Natural killer cell (primary cell): ENCODE data around the gene GPBAR1. TPM values are rescaled to one million over a fixed set of nuclear protein-coding genes. Genes with fewer than 3 reads are reported as not detected.

Source experiments
- ATAC-seq, 3 donors: fragments of 150-1000 bp in 2 of 3; fragments of 200-7000 bp in 1 of 3; cut with Tn5 transposase; 1 replicate in 1 of 3; 2 replicates in 2 of 3; pipeline ENCODE4 v1.10.0; 2021; ENCODE audit warnings: mild to moderate bottlenecking in 2 of 3, moderate library complexity in 2 of 3
- DNase-seq, 2 donors: peaks; one replicate each; pipeline versions ENCODE4 v3.0.0 to v3.0.0-alpha.2; 2013 to 2021; ENCODE audit warnings: mixed read lengths in 1 of 2
- H3K27ac ChIP-seq: one replicate; pipeline ENCODE4 v1.5.1; 2013; ENCODE audit warnings: mild to moderate bottlenecking, low read length
- H3K27me3 ChIP-seq: one replicate; pipeline ENCODE4 v1.6.1; 2013; ENCODE audit warnings: low read length; ENCODE audit not compliant: control insufficient read depth, insufficient read depth
- H3K36me3 ChIP-seq: one replicate; pipeline ENCODE4 v1.6.1; 2013; ENCODE audit warnings: low read length; ENCODE audit not compliant: control insufficient read depth, insufficient read depth
- H3K4me1 ChIP-seq: one replicate; pipeline ENCODE4 v1.6.1; 2013; ENCODE audit warnings: low read length; ENCODE audit not compliant: control insufficient read depth, insufficient read depth
- H3K4me3 ChIP-seq: one replicate; pipeline ENCODE4 v1.5.1; 2013; ENCODE audit warnings: low read length
- H3K9me3 ChIP-seq: one replicate; pipeline ENCODE4 v1.6.1; 2013; ENCODE audit warnings: low read length; ENCODE audit not compliant: control insufficient read depth, insufficient read depth
- H3K27ac Mint-ChIP-seq, 2 donors: one replicate each; pipeline ENCODE4 v1.8.0; 2022; ENCODE audit warnings: mild to moderate bottlenecking in 2 of 2, mixed read lengths in 2 of 2, moderate library complexity in 1 of 2
- H3K27me3 Mint-ChIP-seq, 2 donors: one replicate each; pipeline ENCODE4 v1.8.0; 2022; ENCODE audit warnings: low read depth in 2 of 2, mixed read lengths in 2 of 2
- H3K36me3 Mint-ChIP-seq: one replicate; pipeline ENCODE4 v1.8.0; 2022; ENCODE audit warnings: mixed read lengths
- H3K4me1 Mint-ChIP-seq, 2 donors: one replicate each; pipeline ENCODE4 v1.8.0; 2022; ENCODE audit warnings: mixed read lengths in 2 of 2
- H3K4me3 Mint-ChIP-seq: one replicate; pipeline ENCODE4 v1.8.0; 2022; ENCODE audit warnings: mild to moderate bottlenecking, moderate library complexity, mixed read lengths
- H3K9me3 Mint-ChIP-seq, 2 donors: one replicate each; pipeline ENCODE4 v1.8.0; 2022; ENCODE audit warnings: mixed read lengths in 2 of 2
- CTCF ChIP-seq: fragments of 200-600 bp; IDR thresholded peaks from one replicate; pipeline ENCODE4 v1.8.0; 2022; ENCODE audit warnings: antibody characterized with exemption
- WGBS: methylation state at CpG from one replicate; pipeline ENCODE4 v1.1.7; 2013; ENCODE audit warnings: missing lambda C conversion rate; ENCODE audit not compliant: insufficient coverage; 5-methylcytosine and 5-hydroxymethylcytosine counted together
- intact Hi-C: fragments of 100-400 bp; cut with micrococcal nuclease; formaldehyde crosslinking; loops from one replicate; pipeline ENCODE4 v1.14.2; 2022
- total RNA-seq, 4 donors: library from RNA; stranded (reverse); fragments of 120-200 nt in 1 of 4; gene quantifications; one replicate each; pipeline versions ENCODE4 v1.2.3 to v1.2.4, GENCODE V29; 2013 to 2022

The GPBAR1 gene
- total RNA-seq, 3 donors from 2014 or later (not counting 1 experiment from before 2014, with no cell fraction given) = 1.4 to 3.3 (median 2.6) TPM

GRCh38 chr2:218244665-218245064 lies 16.1 kb upstream of the GPBAR1 start:
- intact Hi-C loops = no loop called here
- Histone ChIP-seq H3K36me3 (peaks cover 95% of the 10 kb centered on the region), H3K4me3 (no peak overlapping the region), H3K4me1 (peaks cover 4% of the 10 kb centered on the region), H3K27me3 (no peaks in the 10 kb centered on the region), H3K9me3 (no peaks in the 10 kb centered on the region), H3K27ac (no peak overlapping the region)
- H3K4me3 Mint-ChIP-seq = no peak overlapping the region
- H3K4me1 Mint-ChIP-seq = peaks cover 35 to 37% of the 10 kb centered on the region in 2 donors
- no peak for TF ChIP-seq CTCF
- H3K36me3 Mint-ChIP-seq = peaks cover 19% of the 10 kb centered on the region
- no peak for ATAC-seq
- H3K27me3 Mint-ChIP-seq = no peaks in the 10 kb centered on the region
- no peaks in the 10 kb centered on the region for H3K9me3 Mint-ChIP-seq
- 100% methylated on average over 2 of the region's 2 CpGs for WGBS
- peak overlapping the region; percentile 71 to 74 for H3K27ac Mint-ChIP-seq
- no peak for DNase-seq

- H3K9me3 ChIP-seq = no peaks in the 10 kb centered on the region
- intact Hi-C loops = no loop called here
- no peaks in the 10 kb centered on the region for H3K27me3 Mint-ChIP-seq
- peak overlapping the region; percentile 71 to 74 for H3K27ac Mint-ChIP-seq
- TF ChIP-seq CTCF = no peak
- peak overlapping the region; percentile 30 for H3K27ac ChIP-seq
- H3K36me3 ChIP-seq = peaks cover 96% of the 10 kb centered on the region
- no peak overlapping the region for H3K4me3 ChIP-seq
- DNase-seq (no peak), ATAC-seq (peak in 1 of 3 donors; percentile 19)
- no peaks in the 10 kb centered on the region for H3K27me3 ChIP-seq
- H3K9me3 Mint-ChIP-seq = no peaks in the 10 kb centered on the region
- H3K4me1 Mint-ChIP-seq = peaks cover 35 to 37% of the 10 kb centered on the region in 2 donors
- H3K4me3 Mint-ChIP-seq = no peak overlapping the region
- peaks cover 4% of the 10 kb centered on the region for H3K4me1 ChIP-seq
- peaks cover 19% of the 10 kb centered on the region for H3K36me3 Mint-ChIP-seq
- 39% methylated on average over 4 of the region's 5 CpGs for WGBS
Observed at GRCh38 chr2:218245214-218245613, 15.6 kb upstream of the GPBAR1 start.

- no peaks in the 10 kb centered on the region for H3K27me3 Mint-ChIP-seq
- no peaks in the 10 kb centered on the region for H3K9me3 Mint-ChIP-seq
- no peaks in the 10 kb centered on the region for H3K9me3 ChIP-seq
- H3K4me3 ChIP-seq = no peak overlapping the region
- H3K4me3 Mint-ChIP-seq = no peak overlapping the region
- TF ChIP-seq CTCF = no peak
- H3K27me3 ChIP-seq = no peaks in the 10 kb centered on the region
- H3K36me3 ChIP-seq = peaks cover 97% of the 10 kb centered on the region
- peak overlapping the region; percentile 33 to 65 for H3K27ac Mint-ChIP-seq
- H3K4me1 Mint-ChIP-seq = peaks cover 18 to 19% of the 10 kb centered on the region in 2 donors
- peaks cover 8% of the 10 kb centered on the region for H3K4me1 ChIP-seq
- WGBS = 93% methylated on average over 13 of the region's 13 CpGs
- ATAC-seq (no peak), DNase-seq (no peak)
- no peak overlapping the region for H3K27ac ChIP-seq
- intact Hi-C loops = no loop called here
- peaks cover 29% of the 10 kb centered on the region for H3K36me3 Mint-ChIP-seq
Observed at GRCh38 chr2:218249691-218250090, 11.1 kb upstream of the GPBAR1 start.
